Heart left ventricle (tissue), 16 donors: Measurements from ENCODE around the gene MUC3A. TPM values are rescaled to one million over a fixed set of nuclear protein-coding genes. Genes with fewer than 3 reads are reported as not detected.

Experiments
- ATAC-seq, 4 donors: fragments of 200-7000 bp; cut with Tn5 transposase; one replicate each; pipeline ENCODE4 v1.9.1; 2020 to 2022; ENCODE audit warnings: moderate library complexity in 4 of 4, mild to moderate bottlenecking in 3 of 4, moderate number of reproducible peaks in 1 of 4
- DNase-seq, 5 donors: peaks; one replicate each; pipeline ENCODE4 v3.0.0-alpha.2; 2020
- H3K27ac ChIP-seq, 12 donors: fragments of 200-600 bp; sonication (generic) in 4 of 12; one replicate each; pipeline versions ENCODE4 v1.5.0 to v1.8.0; 2016 to 2022; ENCODE audit warnings: mild to moderate bottlenecking in 2 of 12
- H3K27me3 ChIP-seq, 9 donors: fragments of 200-600 bp; sonication (generic) in 2 of 9; one replicate each; pipeline versions ENCODE4 v1.5.1 to v1.8.0; 2016 to 2022; ENCODE audit warnings: mild to moderate bottlenecking in 3 of 9
- H3K36me3 ChIP-seq, 9 donors: fragments of 200-600 bp; sonication (generic) in 2 of 9; one replicate each; pipeline versions ENCODE4 v1.5.0 to v1.8.0; 2018 to 2022; ENCODE audit warnings: mild to moderate bottlenecking in 2 of 9
- H3K4me1 ChIP-seq, 12 donors: fragments of 200-600 bp; sonication (generic) in 4 of 12; one replicate each; pipeline versions ENCODE4 v1.5.0 to v1.8.0; 2016 to 2022; ENCODE audit warnings: mild to moderate bottlenecking in 3 of 12
- H3K4me3 ChIP-seq, 12 donors: fragments of 200-600 bp; sonication (generic) in 4 of 12; one replicate each; pipeline versions ENCODE4 v1.5.0 to v1.8.0; 2017 to 2022; ENCODE audit warnings: mild to moderate bottlenecking in 9 of 12, moderate library complexity in 4 of 12
- H3K9me3 ChIP-seq, 12 donors: fragments of 200-600 bp; sonication (generic) in 4 of 12; one replicate each; pipeline versions ENCODE4 v1.5.0 to v1.8.0; 2016 to 2022; ENCODE audit warnings: mild to moderate bottlenecking in 1 of 12
- POLR2A ChIP-seq, 2 donors: fragments of 450-650 bp; IDR thresholded peaks; one replicate each; pipeline ENCODE4 v1.6.1; 2017; ENCODE audit warnings: antibody characterized with exemption in 2 of 2, mild to moderate bottlenecking in 2 of 2, moderate library complexity in 2 of 2
- WGBS, 4 donors: extraction: QIAGEN DNeasy Blood & Tissue Kit in 2 of 4; methylation state at CpG; one replicate each; pipeline versions ENCODE4 v1.1.5 to v1.1.7; 2013 to 2018; 5-methylcytosine and 5-hydroxymethylcytosine counted together
- intact Hi-C, 10 donors: fragments of 100-400 bp; cut with DNase I; formaldehyde crosslinking; loops; one replicate each; pipeline versions ENCODE4 v1.11.1 to v1.14.2; 2022
- long read RNA-seq, 3 donors: library from polyadenylated mRNA; unstranded; transcript quantifications; one replicate each; pipeline ENCODE4 v2.0.0, GENCODE V29; 2020 to 2021
- polyA plus RNA-seq, 2 donors: library from polyadenylated mRNA; stranded (reverse); fragments of 200-250 nt; gene quantifications; one replicate each; pipeline ENCODE4 v1.2.3, GENCODE V29; 2013
- total RNA-seq, 9 donors: library from RNA; depleted of rRNA in 2 of 9; stranded (reverse); fragments of >200 nt in 2 of 9; fragmentation: NEBNext Ultra II Directional in 3 of 9; extraction: Animal tissue kit (Norgen Biotek cat#: 25700) in 3 of 9; gene quantifications; one replicate each; pipeline versions ENCODE4 v1.1.0 to v1.2.4, GENCODE V29; 2016 to 2023
- TF ChIP-seq, protein P1 (sequence below), 12 donors: fragments of 200-600 bp; sonication (generic) in 4 of 12; IDR thresholded peaks; one replicate each; pipeline versions ENCODE4 v1.5.0 to v1.8.0; 2018 to 2022; ENCODE audit warnings: antibody characterized with exemption in 12 of 12, mild to moderate bottlenecking in 5 of 12
- donor health status: ischemic (EF 13 %, LVEDD 7.1; RV severe dilation, severe dysfunction).
- donor health status: healthy with polysubstance abuse.
- donor health status: DM: no; HTN: yes; CAD: no.
- donor health status: DM: no; HTN: no; CAD: no.
- donor health status: ischemic (EF 25% LVEDD 6.9; RV normal size, moderate dysfunction).
- donor health status: ischemic (EF 25% LVEDD 5.7; RV mildly dilated, moderate dysfunction).
- donor health status: healthy.
- donor health status: DM: yes; HTN: yes; CAD: no.
- donor health status: ischemic (EF 35%, LVEDD 5.7; RV mildly dilated, moderate dysfunction).
- donor health status: nonischemic (EF 11% LVEDD 7.7; RV severe dilation, severe dysfunction).
- donor health status: DM: yes; HTN: yes; CAD: no.
- donor health status: PGD.
- donor health status: ischemic (EF 29% LVEDD 5.4; RV normal size, mild dysfunction).
- donor health status: nonischemic (EF 23%, LVEDD 6.1; RV moderate dilation, normal function).

MUC3A gene, protein sequence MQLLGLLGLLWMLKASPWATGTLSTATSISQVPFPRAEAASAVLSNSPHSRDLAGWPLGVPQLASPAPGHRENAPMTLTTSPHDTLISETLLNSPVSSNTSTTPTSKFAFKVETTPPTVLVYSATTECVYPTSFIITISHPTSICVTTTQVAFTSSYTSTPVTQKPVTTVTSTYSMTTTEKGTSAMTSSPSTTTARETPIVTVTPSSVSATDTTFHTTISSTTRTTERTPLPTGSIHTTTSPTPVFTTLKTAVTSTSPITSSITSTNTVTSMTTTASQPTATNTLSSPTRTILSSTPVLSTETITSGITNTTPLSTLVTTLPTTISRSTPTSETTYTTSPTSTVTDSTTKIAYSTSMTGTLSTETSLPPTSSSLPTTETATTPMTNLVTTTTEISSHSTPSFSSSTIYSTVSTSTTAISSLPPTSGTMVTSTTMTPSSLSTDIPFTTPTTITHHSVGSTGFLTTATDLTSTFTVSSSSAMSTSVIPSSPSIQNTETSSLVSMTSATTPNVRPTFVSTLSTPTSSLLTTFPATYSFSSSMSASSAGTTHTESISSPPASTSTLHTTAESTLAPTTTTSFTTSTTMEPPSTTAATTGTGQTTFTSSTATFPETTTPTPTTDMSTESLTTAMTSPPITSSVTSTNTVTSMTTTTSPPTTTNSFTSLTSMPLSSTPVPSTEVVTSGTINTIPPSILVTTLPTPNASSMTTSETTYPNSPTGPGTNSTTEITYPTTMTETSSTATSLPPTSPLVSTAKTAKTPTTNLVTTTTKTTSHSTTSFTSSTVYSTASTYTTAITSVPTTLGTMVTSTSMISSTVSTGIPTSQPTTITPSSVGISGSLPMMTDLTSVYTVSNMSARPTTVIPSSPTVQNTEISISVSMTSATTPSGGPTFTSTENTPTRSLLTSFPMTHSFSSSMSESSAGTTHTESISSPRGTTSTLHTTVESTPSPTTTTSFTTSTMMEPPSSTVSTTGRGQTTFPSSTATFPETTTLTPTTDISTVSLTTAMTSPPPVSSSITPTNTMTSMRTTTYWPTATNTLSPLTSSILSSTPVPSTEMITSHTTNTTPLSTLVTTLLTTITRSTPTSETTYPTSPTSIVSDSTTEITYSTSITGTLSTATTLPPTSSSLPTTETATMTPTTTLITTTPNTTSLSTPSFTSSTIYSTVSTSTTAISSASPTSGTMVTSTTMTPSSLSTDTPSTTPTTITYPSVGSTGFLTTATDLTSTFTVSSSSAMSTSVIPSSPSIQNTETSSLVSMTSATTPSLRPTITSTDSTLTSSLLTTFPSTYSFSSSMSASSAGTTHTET (N-terminal part only)
- total RNA-seq (1 to 10 TPM in 3 of 9 donors, under 1 TPM in 6; 0.16 to 1.4 (median 0.45) TPM), polyA plus RNA-seq (1 to 10 TPM in 1 of 2 donors, under 1 TPM in 1; 0.25 to 1.8 TPM)
- long read RNA-seq, donor 1: 0 reads
- long read RNA-seq, donor 2: 0 reads
- long read RNA-seq, donor 3: 0 reads

DNA sequence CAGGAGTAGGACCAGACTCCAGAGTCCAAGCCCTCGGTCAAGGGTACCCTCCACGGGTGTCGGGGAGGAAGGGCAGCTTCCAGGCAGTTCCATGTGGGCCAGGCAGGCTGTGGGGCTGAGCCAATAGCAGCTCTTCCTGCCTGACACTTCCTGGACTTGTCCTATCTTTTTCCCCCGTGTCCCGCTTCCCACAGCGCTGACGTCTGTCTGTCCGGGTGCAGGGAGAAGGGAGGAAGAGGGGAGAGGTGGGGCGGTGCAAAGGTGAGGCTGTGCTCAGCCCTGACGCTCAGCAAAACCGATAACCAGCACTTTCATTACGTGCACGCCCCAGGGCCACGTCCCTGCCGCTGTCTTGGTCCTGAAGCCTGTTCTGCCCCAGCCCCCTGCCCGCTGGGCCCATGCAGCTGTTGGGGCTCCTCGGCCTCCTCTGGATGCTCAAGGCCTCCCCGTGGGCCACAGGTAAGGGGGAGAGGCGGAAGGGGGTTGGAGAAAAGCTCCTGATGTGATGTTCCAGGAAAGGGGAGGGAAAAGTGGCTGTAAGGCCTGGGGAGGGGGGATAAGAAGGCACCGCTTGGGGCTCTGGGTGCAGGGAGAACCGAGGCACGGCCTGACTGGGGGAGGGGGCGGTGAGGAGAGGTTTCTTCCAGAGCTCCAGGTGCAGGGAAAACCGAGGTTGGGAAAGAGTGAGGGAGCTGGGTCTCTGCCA lies at the start of gene MUC3A:
TSS of gene MUC3A (plus strand) at position 308 of the 706 bp plus-strand sequence. CDS start at position 399, 91 bp downstream.
- peak within 1 kb of the TSS in 10 of 12 donors; percentile 8 to 43 (median 28) for H3K4me3 ChIP-seq
- ATAC-seq (peak in 2 of 4 donors; percentile 62 to 63), DNase-seq (peak in 4 of 5 donors; percentile 37 to 52 (median 46))
- no peaks in the 10 kb centered on the region for H3K4me1 ChIP-seq
- no peaks in the 10 kb centered on the region for H3K36me3 ChIP-seq
- TF ChIP-seq POLR2A (IDR thresholded peaks at IDR 0.05): no peak
- TF ChIP-seq, protein P1, sequence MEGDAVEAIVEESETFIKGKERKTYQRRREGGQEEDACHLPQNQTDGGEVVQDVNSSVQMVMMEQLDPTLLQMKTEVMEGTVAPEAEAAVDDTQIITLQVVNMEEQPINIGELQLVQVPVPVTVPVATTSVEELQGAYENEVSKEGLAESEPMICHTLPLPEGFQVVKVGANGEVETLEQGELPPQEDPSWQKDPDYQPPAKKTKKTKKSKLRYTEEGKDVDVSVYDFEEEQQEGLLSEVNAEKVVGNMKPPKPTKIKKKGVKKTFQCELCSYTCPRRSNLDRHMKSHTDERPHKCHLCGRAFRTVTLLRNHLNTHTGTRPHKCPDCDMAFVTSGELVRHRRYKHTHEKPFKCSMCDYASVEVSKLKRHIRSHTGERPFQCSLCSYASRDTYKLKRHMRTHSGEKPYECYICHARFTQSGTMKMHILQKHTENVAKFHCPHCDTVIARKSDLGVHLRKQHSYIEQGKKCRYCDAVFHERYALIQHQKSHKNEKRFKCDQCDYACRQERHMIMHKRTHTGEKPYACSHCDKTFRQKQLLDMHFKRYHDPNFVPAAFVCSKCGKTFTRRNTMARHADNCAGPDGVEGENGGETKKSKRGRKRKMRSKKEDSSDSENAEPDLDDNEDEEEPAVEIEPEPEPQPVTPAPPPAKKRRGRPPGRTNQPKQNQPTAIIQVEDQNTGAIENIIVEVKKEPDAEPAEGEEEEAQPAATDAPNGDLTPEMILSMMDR (IDR thresholded peaks at IDR 0.05): no peak
- H3K27me3 ChIP-seq: peaks cover 0 to 59% (median 23%) of the 10 kb centered on the region in 9 donors
- WGBS, 4 donors: 11 to 16% (median 14%) methylated on average over 22 to 24 of the region's 24 CpGs
- peak within 1 kb of the TSS in 6 of 12 donors; percentile 37 to 74 (median 54) for H3K27ac ChIP-seq
- intact Hi-C loops: no loop called here
- H3K9me3 ChIP-seq: no peaks in the 10 kb centered on the region

DNA sequence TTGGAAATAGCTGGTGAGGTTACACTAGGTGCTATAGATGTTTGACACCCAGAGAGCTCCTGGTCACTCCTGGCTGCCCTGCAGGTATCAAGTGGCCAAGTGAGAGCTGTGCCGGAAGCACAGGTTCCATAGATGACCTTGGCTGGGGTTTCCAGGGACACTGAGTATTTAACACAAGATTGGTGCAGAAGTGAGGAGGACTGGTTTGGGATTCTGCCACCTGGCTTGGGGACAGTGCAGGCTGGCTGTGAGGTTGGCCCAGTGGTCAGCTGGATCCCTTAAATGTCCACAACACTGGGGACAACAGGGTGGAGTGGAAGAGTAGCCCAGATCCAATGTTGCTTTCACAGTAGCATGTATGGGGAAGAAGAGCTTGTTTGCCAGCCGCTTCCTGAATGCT lies 48.4 kb upstream of the MUC3A start:
- Histone ChIP-seq H3K27ac (no peak overlapping the region), H3K27me3 (peaks cover 12 to 62% (median 29%) of the 10 kb centered on the region in 9 donors), H3K4me3 (no peak overlapping the region), H3K36me3 (no peaks in the 10 kb centered on the region), H3K9me3 (no peaks in the 10 kb centered on the region), H3K4me1 (peaks cover 0 to 14% (median 7%) of the 10 kb centered on the region in 12 donors)
- 71 to 86% (median 81%) methylated on average over 2 of the region's 2 CpGs for WGBS, 4 donors
- DNase-seq (peak in 1 of 5 donors; percentile 7), ATAC-seq (no peak)
- no peak for TF ChIP-seq POLR2A (IDR thresholded peaks at IDR 0.05)
- TF ChIP-seq, protein P1 (IDR thresholded peaks at IDR 0.05): no peak
- intact Hi-C loops: no loop called here

DNA sequence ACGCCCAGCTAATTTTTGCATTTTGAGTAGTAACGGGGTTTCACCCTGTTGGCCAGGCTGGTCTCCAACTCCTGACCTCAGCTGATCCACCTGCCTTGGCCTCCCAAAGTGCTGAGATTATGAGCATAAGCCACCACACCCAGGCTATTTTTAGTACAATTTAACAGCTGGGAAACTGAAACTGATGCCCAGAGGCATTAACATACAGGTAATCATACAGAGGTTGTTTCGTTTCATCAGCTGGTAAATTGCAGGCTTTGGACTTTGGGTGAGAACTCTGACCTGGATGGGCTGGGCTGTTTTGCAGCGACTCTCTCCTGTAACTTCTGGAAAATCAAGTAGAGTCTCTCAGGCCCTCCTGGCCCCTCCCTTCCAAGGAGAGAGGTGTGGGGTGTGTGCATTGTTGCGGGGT lies 47.4 kb upstream of the MUC3A start:
- Histone ChIP-seq H3K4me3 (no peak overlapping the region), H3K27me3 (peaks cover 8 to 55% (median 21%) of the 10 kb centered on the region in 9 donors), H3K27ac (no peak overlapping the region), H3K9me3 (peaks cover 0 to 3% (median 0%) of the 10 kb centered on the region in 12 donors), H3K36me3 (no peaks in the 10 kb centered on the region), H3K4me1 (peaks cover 0 to 5% (median 0%) of the 10 kb centered on the region in 12 donors)
- no peak for ATAC-seq
- intact Hi-C loops: no loop called here
- DNase-seq: peak in 1 of 5 donors; percentile 1
- 72 to 82% (median 78%) methylated on average over 5 of the region's 5 CpGs for WGBS, 4 donors
- no peak for TF ChIP-seq POLR2A (IDR thresholded peaks at IDR 0.05)
- TF ChIP-seq, protein P1 (IDR thresholded peaks at IDR 0.05): no peak
